Measurements from ENCODE around the gene FAM43A. TPM values are rescaled to one million over a fixed set of nuclear protein-coding genes. Genes with fewer than 3 reads are reported as not detected.

The FAM43A gene
- total and polyA plus RNA-seq, 2 of the 4 experiments (the other 2 are of a cell fraction), result 3.0 to 11.5 TPM

DNA sequence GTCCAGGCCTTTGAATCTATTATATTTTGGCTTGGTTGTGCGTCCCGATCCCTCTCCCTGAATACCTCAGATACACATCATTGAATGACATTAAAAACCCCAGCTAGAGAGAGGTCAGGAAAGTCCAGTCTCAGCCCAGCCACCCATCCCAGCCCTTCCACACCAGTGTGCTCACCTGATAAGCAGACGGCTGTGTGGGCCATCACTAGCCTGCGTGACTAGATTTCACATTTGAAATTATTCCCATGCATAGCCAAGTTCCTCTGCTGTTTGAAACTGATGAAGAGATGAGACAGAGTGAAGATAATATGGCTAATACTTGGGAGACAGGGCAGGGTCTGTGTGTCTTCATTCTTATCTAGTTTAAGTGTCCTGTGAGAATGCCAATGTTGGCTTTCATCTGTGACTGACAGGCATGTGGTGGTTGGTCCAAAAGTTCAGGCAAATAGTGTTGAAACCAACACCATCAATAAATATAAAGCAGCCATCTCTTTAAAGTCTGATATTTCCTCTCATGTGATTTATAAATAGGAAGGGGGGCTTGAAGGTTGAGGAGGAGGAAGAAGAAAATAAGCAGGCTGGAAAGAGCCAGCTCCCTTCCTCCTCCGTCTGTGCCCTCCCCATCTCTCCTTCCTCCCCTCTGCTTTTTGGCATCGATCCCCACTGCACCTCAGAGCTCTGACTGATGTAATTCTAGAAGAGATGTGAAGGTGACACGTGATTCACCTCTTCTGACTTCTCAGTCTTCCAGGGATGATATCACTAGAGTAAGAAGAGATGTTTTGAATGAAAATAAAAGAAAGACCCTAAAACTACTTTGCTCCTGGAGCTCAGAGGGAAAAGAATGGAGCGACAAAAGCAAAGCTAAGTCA lies 5.1 kb downstream of the FAM43A start:
- intact Hi-C loops (cut with micrococcal nuclease) (no loop called here), dilution Hi-C loops (cut with HindIII; ENCODE audit: low sequenced_read_pairs, unreplicated experiment) (no loop called here), in situ Hi-C loops (cut with MboI; ENCODE audit: low sequenced_read_pairs) (no loop called here)
- no TSS peak for BruUV-seq (replicated peaks)
- Histone ChIP-seq H3K4me2 (ENCODE audit: low read depth, low read length) (no peak overlapping the region; the same call in 1 of the 2 replicates), H4K5ac (ENCODE audit: low read depth, low read length) (no peak overlapping the region; the same call in 1 of the 2 replicates), H3K14ac (replicated peaks; ENCODE audit: low read depth, low read length) (peak overlapping the region; percentile 48), H2BK20ac (ENCODE audit: low read depth, low read length) (no peak overlapping the region; the same call in 1 of the 2 replicates), H2BK5ac (ENCODE audit: low read depth, low read length, poor library complexity, severe bottlenecking) (no peak overlapping the region), H3K18ac (ENCODE audit: low read depth, low read length) (no peak overlapping the region), H3K9me1 (ENCODE audit: insufficient read depth, low read length) (0 out of 2 replicates have a peak, but pooled peaks cover 2% of the 10 kb centered on the region), H2AFZ (replicated peaks; ENCODE audit: low read length, poor library complexity) (peak overlapping the region; percentile 35), H4K8ac (ENCODE audit: low read depth in 2 of 2, low read length in 2 of 2) (no peak overlapping the region), H3K4ac (ENCODE audit: low read depth, low read length) (0 out of 2 replicates have a peak overlapping the region, but pooled peaks have one; percentile 37), H3K4me3 (ENCODE audit: insufficient read depth, low read depth, low read length) (no peak overlapping the region), H2BK15ac (ENCODE audit: low read depth, low read length) (no peak overlapping the region), H3K23ac (ENCODE audit: low read depth, low read length) (peak overlapping the region; percentile 37; the same call in 1 of the 2 replicates), H3K79me1 (ENCODE audit: low read depth in 1 of 2, low read length in 2 of 2) (peaks cover 0 to 19% of the 10 kb centered on the region in 2 experiments; a peak in 2 of 4 replicates), H2BK120ac (ENCODE audit: low read depth, low read length) (peak overlapping the region; percentile 47), H3K36me3 (ENCODE audit: control insufficient read depth, insufficient read depth, low read length) (peaks cover 14% of the 10 kb centered on the region; the same call in 1 of the 2 replicates), H3K27ac (ENCODE audit: insufficient read depth, low read length) (no peak overlapping the region; the same call in 1 of the 2 replicates), H3K9me3 (ENCODE audit: control insufficient read depth, insufficient read depth, low read length) (no peaks in the 10 kb centered on the region; the same call in 1 of the 2 replicates), H3K27me3 (ENCODE audit: control insufficient read depth, insufficient read depth, low read length) (peaks cover 7% of the 10 kb centered on the region), H2AK9ac (replicated peaks; ENCODE audit: low read depth, low read length, poor library complexity) (peak overlapping the region; percentile 63), H4K20me1 (ENCODE audit: insufficient read depth, low read length) (peaks cover 33% of the 10 kb centered on the region), H3K56ac (ENCODE audit: extremely low read depth, insufficient read depth, low read length) (no peak overlapping the region), H2AK5ac (ENCODE audit: low read depth, low read length) (peak overlapping the region; percentile 44; the same call in 1 of the 2 replicates), H3K9ac (ENCODE audit: low read depth, low read length) (no peak overlapping the region), H4K91ac (ENCODE audit: insufficient read depth, low read depth, low read length) (no peak overlapping the region; the same call in 1 of the 2 replicates), H3K4me1 (ENCODE audit: control insufficient read depth, insufficient read depth, low read length) (peaks cover 14% of the 10 kb centered on the region)
- POLR2A ChIA-PET (ENCODE audit: unreplicated experiment), result no interaction called here
- ATAC-seq (ENCODE audit: low read depth) (no peak), DNase-seq (peak; percentile 59)
- 83% methylated on average over 1 of the region's 8 CpGs; no CpG with 5 or more reads in 1 of the 2 experiments for WGBS, 2 experiments (ENCODE audit: extremely low coverage in 2 of 2, insufficient read length in 1 of 2)
- CTCF ChIA-PET, result no interaction called here
- TF ChIP-seq FOS (IDR thresholded peaks at IDR 0.05; ENCODE audit: low read depth, low read length), result no peak
- no peak for TF ChIP-seq MAFK (IDR thresholded peaks at IDR 0.05; ENCODE audit: low read depth, low read length)
- TF ChIP-seq, protein P1, sequence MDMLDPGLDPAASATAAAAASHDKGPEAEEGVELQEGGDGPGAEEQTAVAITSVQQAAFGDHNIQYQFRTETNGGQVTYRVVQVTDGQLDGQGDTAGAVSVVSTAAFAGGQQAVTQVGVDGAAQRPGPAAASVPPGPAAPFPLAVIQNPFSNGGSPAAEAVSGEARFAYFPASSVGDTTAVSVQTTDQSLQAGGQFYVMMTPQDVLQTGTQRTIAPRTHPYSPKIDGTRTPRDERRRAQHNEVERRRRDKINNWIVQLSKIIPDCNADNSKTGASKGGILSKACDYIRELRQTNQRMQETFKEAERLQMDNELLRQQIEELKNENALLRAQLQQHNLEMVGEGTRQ (IDR thresholded peaks at IDR 0.05; ENCODE audit: low read depth, low read length), result peak; percentile 54; the same call in 1 of the 2 replicates
- no peak for TF ChIP-seq RFX5 (IDR thresholded peaks at IDR 0.05; ENCODE audit: low read depth, low read length)
- TF ChIP-seq CEBPB (IDR thresholded peaks at IDR 0.05; ENCODE audit: low read depth, low read length), result no peak

Measured in IMR-90 (cell line).